ENCODE results near the gene PRKAG3.
A peak's percentile ranks its signal among the peaks of the same experiment; 100 is the strongest.

Gene PRKAG3

DNA sequence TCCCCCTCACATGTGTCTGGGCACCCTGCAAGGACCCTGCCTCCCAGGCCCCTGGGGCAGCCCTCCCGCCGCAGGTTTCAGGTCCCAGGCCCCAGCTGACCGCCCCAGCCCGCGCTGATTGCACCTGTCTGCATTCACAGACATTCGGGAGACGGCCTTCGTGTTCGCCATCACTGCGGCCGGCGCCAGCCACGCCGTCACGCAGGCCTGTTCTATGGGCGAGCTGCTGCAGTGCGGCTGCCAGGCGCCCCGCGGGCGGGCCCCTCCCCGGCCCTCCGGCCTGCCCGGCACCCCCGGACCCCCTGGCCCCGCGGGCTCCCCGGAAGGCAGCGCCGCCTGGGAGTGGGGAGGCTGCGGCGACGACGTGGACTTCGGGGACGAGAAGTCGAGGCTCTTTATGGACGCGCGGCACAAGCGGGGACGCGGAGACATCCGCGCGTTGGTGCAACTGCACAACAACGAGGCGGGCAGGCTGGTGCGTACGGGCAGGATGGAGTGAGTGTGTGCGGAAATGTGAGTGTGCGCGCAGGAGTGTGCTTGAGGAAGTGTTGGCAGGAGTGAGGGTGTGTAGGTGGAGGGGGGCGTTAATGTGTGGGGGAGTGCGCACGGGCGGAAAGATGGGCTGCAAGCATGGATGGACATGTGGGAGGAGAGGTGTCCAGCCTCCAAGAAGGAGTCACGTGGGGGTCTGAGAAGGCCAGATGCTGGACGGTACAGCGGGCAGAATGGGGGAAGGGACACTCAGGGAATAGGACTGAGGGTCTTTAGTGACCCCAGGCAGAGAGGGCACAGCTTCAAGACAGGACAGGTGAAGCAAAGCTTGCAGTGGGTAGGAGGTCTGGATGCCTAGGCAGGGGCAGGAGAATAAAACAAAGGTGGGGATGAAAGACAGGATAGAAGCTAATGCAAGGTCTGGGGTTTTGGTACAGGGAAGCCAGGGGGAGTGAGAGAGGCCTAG is 40.0 kb upstream of the PRKAG3 start:
- H3K27ac Mint-ChIP-seq: no peak overlapping the region
- H3K4me1 Mint-ChIP-seq: peaks cover 29% of the 10 kb centered on the region
- H3K9me3 Mint-ChIP-seq: no peaks in the 10 kb centered on the region
- peaks cover 95% of the 10 kb centered on the region for H3K27me3 Mint-ChIP-seq
- DNase-seq (no peak), ATAC-seq (peak; percentile 34)
- H3K4me3 Mint-ChIP-seq: peak overlapping the region; percentile 67 to 74

GRCh38 chr2:218870984-218871344 is 39.4 kb upstream of the PRKAG3 start:
- DNase-seq: no peak
- H3K27ac Mint-ChIP-seq: no peak overlapping the region
- peak; percentile 4 for ATAC-seq

GRCh38 chr2:218869064-218869463 is 37.5 kb upstream of the PRKAG3 start:
- Mint-ChIP-seq H3K27ac (no peak overlapping the region), H3K27me3 (peaks cover 93% of the 10 kb centered on the region), H3K4me1 (peaks cover 26% of the 10 kb centered on the region), H3K4me3 (no peak overlapping the region), H3K9me3 (no peaks in the 10 kb centered on the region)
- ATAC-seq: no peak
- DNase-seq: no peak

More at GRCh38 chr2:218870984-218871344, 39.4 kb upstream of the PRKAG3 start:
- peaks cover 95% of the 10 kb centered on the region for H3K27me3 Mint-ChIP-seq
- peaks cover 26% of the 10 kb centered on the region for H3K4me1 Mint-ChIP-seq
- no peaks in the 10 kb centered on the region for H3K9me3 Mint-ChIP-seq
- H3K4me3 Mint-ChIP-seq: peak overlapping the region; percentile 37 to 66

DNA sequence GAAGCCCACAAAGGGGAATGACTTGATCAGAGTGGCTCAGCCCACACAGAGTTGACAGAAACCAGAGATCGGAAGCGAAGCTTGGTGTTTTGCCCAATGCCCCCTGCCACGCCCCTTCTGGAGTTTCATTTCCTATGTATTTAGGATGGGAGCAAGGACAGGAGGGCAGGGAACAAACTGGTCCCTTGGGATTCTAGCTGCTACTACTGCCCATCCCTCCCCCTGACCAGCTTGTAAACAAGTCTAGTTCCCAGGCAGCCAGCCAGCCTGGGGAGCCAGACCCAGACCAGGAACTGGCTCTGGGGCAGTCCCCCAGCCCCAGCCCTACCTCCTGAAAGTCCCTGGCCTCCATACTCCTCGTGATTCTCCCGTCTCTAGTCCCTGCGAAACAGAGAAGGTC is 36.3 kb upstream of the PRKAG3 start:
- H3K4me3 Mint-ChIP-seq: no peak overlapping the region
- peaks cover 17% of the 10 kb centered on the region for H3K4me1 Mint-ChIP-seq
- no peaks in the 10 kb centered on the region for H3K9me3 Mint-ChIP-seq
- no peak for ATAC-seq
- peaks cover 93% of the 10 kb centered on the region for H3K27me3 Mint-ChIP-seq
- H3K27ac Mint-ChIP-seq: no peak overlapping the region
- no peak for DNase-seq

DNA sequence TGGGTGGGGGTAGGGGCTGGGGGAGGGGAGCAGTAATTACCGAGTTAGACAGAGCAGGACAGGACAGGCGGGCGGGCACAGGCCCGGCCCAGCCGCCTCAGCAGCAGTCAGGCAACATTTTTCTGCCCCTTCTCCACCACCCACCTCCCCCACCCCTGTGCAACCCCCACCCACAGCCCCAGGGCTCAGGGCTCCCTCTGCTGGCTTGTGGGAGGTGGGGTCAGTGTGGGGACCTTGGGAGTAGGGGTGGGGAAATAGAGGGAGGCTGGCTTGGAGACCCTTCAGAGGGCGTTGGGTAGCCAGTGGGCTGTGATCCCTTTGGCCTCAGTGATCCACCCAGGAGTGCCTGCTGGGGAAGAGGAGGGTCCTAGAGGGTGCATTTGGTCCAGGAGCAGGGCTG is 34.4 kb upstream of the PRKAG3 start:
- Mint-ChIP-seq H3K27ac (no peak overlapping the region), H3K9me3 (no peaks in the 10 kb centered on the region), H3K4me1 (peaks cover 2% of the 10 kb centered on the region), H3K27me3 (peaks cover 93% of the 10 kb centered on the region), H3K4me3 (no peak overlapping the region)
- ATAC-seq (no peak), DNase-seq (no peak)

- Mint-ChIP-seq H3K27me3 (peaks cover 93% of the 10 kb centered on the region), H3K4me3 (no peak overlapping the region), H3K4me1 (peaks cover 8% of the 10 kb centered on the region), H3K27ac (no peak overlapping the region), H3K9me3 (no peaks in the 10 kb centered on the region)
- ATAC-seq: no peak
- DNase-seq: no peak
These were observed 33.8 kb upstream of the PRKAG3 start for GRCh38 chr2:218865396-218865795.

DNA sequence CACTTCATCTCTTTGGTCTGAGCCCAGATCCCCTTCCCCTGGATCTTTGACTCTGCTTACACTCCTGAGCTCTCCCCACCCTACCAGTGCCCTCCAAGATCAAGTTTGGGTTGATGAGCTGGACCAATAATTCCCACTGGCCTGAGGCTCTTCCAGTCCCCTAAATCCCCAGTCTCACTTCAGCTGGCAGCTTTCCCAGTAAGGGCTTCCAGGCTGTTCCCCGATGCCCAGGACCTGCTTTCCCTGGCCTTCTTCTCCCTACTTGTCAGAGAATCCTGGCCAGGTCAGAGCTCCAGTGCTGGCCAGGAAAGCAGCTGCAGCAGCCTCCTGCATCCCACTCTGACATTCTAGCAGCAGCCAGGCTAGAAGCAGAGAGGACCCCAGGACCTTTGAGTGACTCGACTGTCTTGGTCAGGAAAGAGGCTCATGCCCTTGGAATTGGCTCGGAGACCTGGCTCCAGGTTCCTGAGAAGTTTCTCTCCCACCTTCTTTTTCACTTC is 31.5 kb upstream of the PRKAG3 start:
- Mint-ChIP-seq H3K27ac (no peak overlapping the region), H3K27me3 (peaks cover 93% of the 10 kb centered on the region), H3K4me3 (no peak overlapping the region), H3K4me1 (peaks cover 19% of the 10 kb centered on the region), H3K9me3 (no peaks in the 10 kb centered on the region)
- ATAC-seq: no peak
- no peak for DNase-seq

- peaks cover 98% of the 10 kb centered on the region for H3K27me3 Mint-ChIP-seq
- ATAC-seq: no peak
- H3K27ac Mint-ChIP-seq: no peak overlapping the region
These were observed 30.2 kb upstream of the PRKAG3 start for GRCh38 chr2:218861645-218862318.

GRCh38 chr2:218860950-218861381 is 29.4 kb upstream of the PRKAG3 start:
- Mint-ChIP-seq H3K27me3 (peaks cover 98% of the 10 kb centered on the region), H3K27ac (no peak overlapping the region), H3K4me3 (peak overlapping the region in 1 of 2 donors; percentile 25), H3K4me1 (peaks cover 30% of the 10 kb centered on the region), H3K9me3 (no peaks in the 10 kb centered on the region)
- DNase-seq (no peak), ATAC-seq (no peak)

More at GRCh38 chr2:218861645-218862318, 30.2 kb upstream of the PRKAG3 start:
- DNase-seq: no peak
- Mint-ChIP-seq H3K4me1 (peaks cover 22% of the 10 kb centered on the region), H3K9me3 (no peaks in the 10 kb centered on the region), H3K4me3 (no peak overlapping the region)

DNA sequence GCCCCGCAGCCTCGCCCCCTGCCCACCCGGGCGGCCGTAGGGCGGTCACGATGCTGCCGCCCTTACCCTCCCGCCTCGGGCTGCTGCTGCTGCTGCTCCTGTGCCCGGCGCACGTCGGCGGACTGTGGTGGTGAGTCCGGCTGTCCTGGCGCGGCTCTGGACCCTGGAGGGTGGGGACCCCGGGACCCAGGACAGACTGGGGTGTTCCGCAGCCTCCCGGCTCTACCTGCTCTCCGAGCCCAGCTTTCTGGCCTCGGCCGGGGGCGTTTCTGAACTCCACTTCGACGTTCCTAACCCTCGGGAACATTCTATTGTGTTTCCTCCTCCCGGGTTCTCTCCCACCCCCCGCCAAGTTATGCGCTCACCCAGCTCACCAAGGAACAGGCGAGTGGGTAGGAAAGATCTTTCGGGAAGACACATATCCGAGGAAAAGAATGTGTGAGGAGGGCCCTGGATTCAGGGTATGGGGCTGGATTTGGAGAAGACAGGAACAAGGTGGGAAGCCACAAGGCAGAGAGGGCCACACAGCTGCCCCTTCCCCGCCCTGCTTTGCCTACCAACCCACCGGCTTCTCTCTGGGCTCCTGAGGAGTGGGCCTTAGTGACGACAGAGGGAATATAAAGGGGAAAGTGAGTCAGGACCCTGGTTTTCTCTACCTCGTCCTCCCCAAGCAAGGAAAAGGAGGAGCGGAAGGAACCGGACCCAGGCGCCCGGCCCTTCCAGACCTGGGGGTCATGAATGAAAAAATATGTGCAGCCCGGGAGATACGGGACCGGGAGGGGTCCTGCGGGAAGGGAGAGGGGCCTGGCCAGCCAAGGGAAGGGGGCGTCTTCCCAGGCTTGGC is 28.6 kb upstream of the PRKAG3 start:
- H3K4me3 Mint-ChIP-seq: peak overlapping the region; percentile 72 to 77
- no peak overlapping the region for H3K27ac Mint-ChIP-seq
- no peaks in the 10 kb centered on the region for H3K9me3 Mint-ChIP-seq
- peaks cover 100% of the 10 kb centered on the region for H3K27me3 Mint-ChIP-seq
- H3K4me1 Mint-ChIP-seq: peaks cover 30% of the 10 kb centered on the region
- no peak for DNase-seq
- no peak for ATAC-seq

DNA sequence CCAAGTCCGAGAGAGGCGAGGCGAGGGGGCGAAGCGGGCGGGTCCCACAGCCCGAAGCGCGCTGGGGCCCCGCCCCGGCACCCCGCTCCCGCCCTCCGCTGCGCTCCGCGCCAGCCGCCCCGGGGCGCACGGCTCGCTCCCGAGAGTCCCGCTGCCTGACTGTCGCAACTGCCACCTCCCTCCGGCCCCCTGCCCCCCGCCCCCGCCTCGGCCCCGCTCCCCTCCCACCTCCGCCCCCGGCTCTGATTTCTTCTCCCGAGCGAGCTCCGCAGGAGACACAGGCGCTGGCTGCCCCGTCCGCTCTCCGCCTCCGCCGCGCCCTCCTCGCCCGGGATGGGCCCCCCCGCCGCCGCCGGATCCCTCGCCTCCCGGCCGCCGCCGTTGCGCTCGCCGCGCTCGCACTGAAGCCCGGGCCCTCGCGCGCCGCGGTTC is 28.0 kb upstream of the PRKAG3 start, which contains the start of gene WNT6:
TSS of gene WNT6 (plus strand) at position 250 of the 432 bp plus-strand sequence. CDS start 233 bp downstream, outside the sequence.
- Mint-ChIP-seq H3K4me1 (peaks cover 30% of the 10 kb centered on the region), H3K4me3 (peak within 1 kb of the TSS; percentile 72 to 77), H3K27me3 (peaks cover 100% of the 10 kb centered on the region), H3K9me3 (no peaks in the 10 kb centered on the region), H3K27ac (no peak within 1 kb of the TSS)
- no peak for DNase-seq
- ATAC-seq: peak; percentile 44

- Mint-ChIP-seq H3K4me1 (peaks cover 35% of the 10 kb centered on the region), H3K9me3 (no peaks in the 10 kb centered on the region), H3K4me3 (peak overlapping the region; percentile 68 to 69), H3K27me3 (peaks cover 100% of the 10 kb centered on the region), H3K27ac (no peak overlapping the region)
- DNase-seq (no peak), ATAC-seq (no peak)
These were observed 27.3 kb upstream of the PRKAG3 start for GRCh38 chr2:218858671-218859555.

GRCh38 chr2:218858138-218858445 is 26.5 kb upstream of the PRKAG3 start:
- no peak overlapping the region for H3K4me3 Mint-ChIP-seq
- H3K27ac Mint-ChIP-seq: no peak overlapping the region
- ATAC-seq (no peak), DNase-seq (no peak)
- H3K27me3 Mint-ChIP-seq: peaks cover 100% of the 10 kb centered on the region
- H3K9me3 Mint-ChIP-seq: no peaks in the 10 kb centered on the region
- H3K4me1 Mint-ChIP-seq: peaks cover 42% of the 10 kb centered on the region

- Mint-ChIP-seq H3K9me3 (no peaks in the 10 kb centered on the region), H3K4me3 (no peak overlapping the region), H3K4me1 (peaks cover 44% of the 10 kb centered on the region), H3K27ac (no peak overlapping the region), H3K27me3 (peaks cover 100% of the 10 kb centered on the region)
- no peak for ATAC-seq
- DNase-seq: no peak
These were observed 26.0 kb upstream of the PRKAG3 start for GRCh38 chr2:218857371-218858137.
